Right lobe of liver (tissue), 6 donors: ENCODE measurements around the gene MST1. TPM values are rescaled to one million over a fixed set of nuclear protein-coding genes. Genes with fewer than 3 reads are reported as not detected.

Experiments
- ATAC-seq, 4 donors: fragments of 200-7000 bp; cut with Tn5 transposase; one replicate each; pipeline ENCODE4 v1.9.1; 2020; ENCODE audit warnings: mild to moderate bottlenecking in 4 of 4, moderate library complexity in 4 of 4
- DNase-seq, 3 donors: peaks; one replicate each; pipeline ENCODE4 v3.0.0-alpha.2; 2020
- H3K27ac ChIP-seq, 3 donors: fragments of 200-600 bp; one replicate each; pipeline ENCODE4 v1.8.0; 2022
- H3K27me3 ChIP-seq, 2 donors: fragments of 200-600 bp; one replicate each; pipeline ENCODE4 v1.8.0; 2022
- H3K36me3 ChIP-seq, 4 donors: fragments of 200-600 bp; sonication (generic) in 1 of 4; one replicate each; pipeline versions ENCODE4 v1.5.1 to v1.8.0; 2017 to 2022; ENCODE audit warnings: control low read depth in 1 of 4
- H3K4me1 ChIP-seq, 4 donors: fragments of 200-600 bp; sonication (generic) in 1 of 4; one replicate each; pipeline versions ENCODE4 v1.5.1 to v1.8.0; 2017 to 2022; ENCODE audit warnings: control low read depth in 1 of 4
- H3K4me3 ChIP-seq, 3 donors: fragments of 200-600 bp; one replicate each; pipeline ENCODE4 v1.8.0; 2022
- H3K9me3 ChIP-seq, 4 donors: fragments of 200-600 bp; sonication (generic) in 1 of 4; one replicate each; pipeline versions ENCODE4 v1.5.1 to v1.8.0; 2017 to 2022; ENCODE audit warnings: control low read depth in 1 of 4
- CTCF ChIP-seq, 4 donors: fragments of 200-600 bp in 3 of 4; fragments of 450-650 bp in 1 of 4; IDR thresholded peaks; one replicate each; pipeline versions ENCODE4 v1.5.1 to v1.8.0; 2016 to 2022; ENCODE audit warnings: antibody characterized with exemption in 4 of 4, mild to moderate bottlenecking in 2 of 4
- POLR2A ChIP-seq: fragments of 450-650 bp; IDR thresholded peaks from one replicate; pipeline ENCODE4 v1.6.1; 2017; ENCODE audit warnings: antibody characterized with exemption, mild to moderate bottlenecking
- WGBS: methylation state at CpG from one replicate; pipeline ENCODE4 v1.1.6; 2018; ENCODE audit warnings: low coverage, low lambda C conversion rate; ENCODE audit not compliant: insufficient coverage; ENCODE audit errors: missing lambda C conversion rate; 5-methylcytosine and 5-hydroxymethylcytosine counted together
- intact Hi-C, 2 donors: fragments of 100-400 bp; cut with DNase I; formaldehyde crosslinking; loops; one replicate each; pipeline versions ENCODE4 v1.11.2 to v1.14.1; 2022
- total RNA-seq, 6 experiments: library from RNA; depleted of rRNA in 2 of 6; stranded (reverse); fragments of >200 nt in 2 of 6; fragmentation: NEBNext Ultra II Directional in 3 of 6; extraction: Animal tissue kit (Norgen Biotek cat#: 25700) in 3 of 6; gene quantifications; one replicate each; pipeline versions ENCODE4 v1.1.0 to v1.2.4, GENCODE V29; 2016 to 2023
- donor health status: DM: no; HTN: yes; CAD: no.
- donor health status: DM: no; HTN: no; CAD: no.
- donor health status: DM: no; HTN: no; CAD: no.
- donor health status: DM: no; HTN: yes; CAD: no.
- donor health status: DM: no; HTN: yes; CAD: no.

Gene MST1
- total RNA-seq, 6 experiments from 2014 or later, result 321 to 695 (median 632) TPM

DNA sequence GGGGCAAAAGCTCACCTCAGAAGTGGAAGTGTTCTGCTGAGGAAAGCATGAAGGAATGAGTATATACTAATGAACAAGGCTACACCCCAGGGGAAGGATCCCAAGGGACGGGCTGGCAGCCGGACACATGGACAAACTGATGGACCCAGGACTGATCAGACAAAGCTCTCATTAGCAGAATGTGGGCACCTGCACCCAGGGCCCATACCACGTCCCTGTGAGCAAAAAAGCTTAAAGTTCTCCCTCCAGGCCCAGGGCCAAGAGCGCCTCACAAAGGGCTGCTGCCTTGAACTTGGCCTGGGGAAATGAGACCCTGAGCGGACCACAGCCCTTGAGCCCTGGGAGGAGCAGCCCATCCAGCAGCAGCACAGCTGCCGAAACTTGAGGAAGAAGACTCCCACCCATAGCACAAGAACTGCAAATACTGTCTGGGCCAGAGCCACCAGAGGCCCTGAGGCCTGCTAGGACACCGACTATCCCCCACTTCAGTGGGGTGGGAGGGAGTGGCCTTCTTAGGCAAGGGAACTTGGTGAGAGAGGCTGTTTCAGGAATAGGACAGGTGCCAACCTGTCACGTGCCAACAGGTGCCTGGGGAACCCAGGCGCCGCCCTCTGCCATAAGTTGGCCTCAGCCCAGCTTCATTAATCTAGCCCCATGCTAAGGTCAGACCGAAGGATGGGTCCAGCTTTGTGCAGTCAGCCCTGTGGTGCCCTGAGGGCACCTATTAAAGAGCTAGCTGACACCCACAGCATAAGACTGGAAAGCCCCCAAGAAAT is 36.8 kb upstream of the MST1 start:
- ATAC-seq, result no peak
- DNase-seq, result peak in 1 of 3 donors; percentile 51
- TF ChIP-seq POLR2A (no peak), CTCF (IDR thresholded peaks at IDR 0.05) (no peak)
- Histone ChIP-seq H3K4me1 (peaks cover 0 to 33% (median 5%) of the 10 kb centered on the region in 4 donors), H3K27ac (no peak overlapping the region), H3K27me3 (no peaks in the 10 kb centered on the region), H3K36me3 (peaks cover 0 to 24% (median 6%) of the 10 kb centered on the region in 4 donors), H3K4me3 (no peak overlapping the region), H3K9me3 (no peaks in the 10 kb centered on the region)
- intact Hi-C loops, result no loop called here
- WGBS, result 89% methylated on average over 5 of the region's 11 CpGs

DNA sequence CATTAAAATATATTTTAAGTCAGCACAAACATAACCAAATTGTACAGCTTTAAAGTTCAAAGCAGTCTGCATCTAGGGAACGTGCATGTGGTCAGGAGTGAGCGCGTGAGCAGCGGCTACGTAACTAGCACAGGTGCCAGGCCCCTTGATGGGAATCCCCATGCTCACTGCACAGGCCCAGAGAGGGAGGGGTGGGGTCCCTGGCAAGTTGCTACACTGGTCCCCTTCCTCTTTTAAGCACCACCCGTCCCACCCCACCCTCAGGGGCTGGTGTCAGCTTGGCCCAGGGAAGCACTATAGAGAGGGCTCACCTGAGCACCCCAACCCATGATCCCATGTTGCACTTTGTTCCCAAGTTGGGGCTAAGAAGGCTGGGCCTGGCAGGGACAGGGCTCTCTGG is 35.3 kb upstream of the MST1 start:
- intact Hi-C loops, result no loop called here
- WGBS, result no CpG with 5 or more reads among the region's 6 CpGs
- DNase-seq, result peak in 2 of 3 donors; percentile 57 to 59
- no peaks in the 10 kb centered on the region for H3K27me3 ChIP-seq
- peaks cover 0 to 21% (median 10%) of the 10 kb centered on the region in 4 donors for H3K36me3 ChIP-seq
- TF ChIP-seq POLR2A, result no peak
- TF ChIP-seq CTCF (IDR thresholded peaks at IDR 0.05), result no peak
- ATAC-seq, result peak in 1 of 4 donors; percentile 3
- H3K4me3 ChIP-seq, result peak overlapping the region; percentile 80 to 99 (median 92)
- no peaks in the 10 kb centered on the region for H3K9me3 ChIP-seq
- peak overlapping the region; percentile 72 to 90 (median 85) for H3K27ac ChIP-seq
- peaks cover 0 to 35% (median 5%) of the 10 kb centered on the region in 4 donors for H3K4me1 ChIP-seq

GRCh38 chr3:49723628-49724551 is 34.6 kb upstream of the MST1 start, which contains the start of gene GMPPB:
GMPPB (minus strand) TSS chr3:49723951; CDS start chr3:49723726, 225 bp downstream.
- Histone ChIP-seq H3K4me1 (peaks cover 0 to 40% (median 5%) of the 10 kb centered on the region in 4 donors), H3K4me3 (peak within 1 kb of the TSS; percentile 80 to 99 (median 92)), H3K27me3 (no peaks in the 10 kb centered on the region), H3K36me3 (peaks cover 0 to 21% (median 10%) of the 10 kb centered on the region in 4 donors), H3K27ac (peak within 1 kb of the TSS; percentile 72 to 91 (median 90)), H3K9me3 (no peaks in the 10 kb centered on the region)
- 0% methylated on average over 17 of the region's 102 CpGs for WGBS
- intact Hi-C loops, result no loop called here
- peak; percentile 46 for TF ChIP-seq POLR2A
- TF ChIP-seq CTCF (IDR thresholded peaks at IDR 0.05), result no peak
- DNase-seq (peak; percentile 98 to 99 (median 99)), ATAC-seq (peak; percentile 70 to 86 (median 84))

DNA sequence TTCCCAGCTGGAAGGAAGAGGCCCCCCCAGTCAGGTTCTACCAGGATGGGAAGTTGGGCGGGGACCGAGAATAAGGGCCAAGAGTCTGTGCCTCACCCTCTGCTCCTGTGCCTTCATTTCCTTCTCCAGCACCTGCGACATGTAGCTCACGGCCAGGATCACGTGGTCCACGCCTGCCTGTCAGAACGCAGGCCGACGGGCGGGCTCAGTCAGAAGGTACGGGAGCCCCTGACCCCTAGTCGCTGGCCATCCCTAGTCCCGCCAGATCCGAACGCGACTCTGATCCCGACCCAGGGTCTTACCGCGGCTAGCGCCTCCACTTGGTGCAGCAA is 34.0 kb upstream of the MST1 start:
- peak overlapping the region; percentile 80 to 99 (median 92) for H3K4me3 ChIP-seq
- H3K4me1 ChIP-seq, result peaks cover 0 to 42% (median 5%) of the 10 kb centered on the region in 4 donors
- H3K9me3 ChIP-seq, result no peaks in the 10 kb centered on the region
- H3K36me3 ChIP-seq, result peaks cover 0 to 21% (median 10%) of the 10 kb centered on the region in 4 donors
- WGBS, result 0% methylated on average over 9 of the region's 20 CpGs
- intact Hi-C loops, result no loop called here
- DNase-seq (peak in 2 of 3 donors; percentile 74 to 80), ATAC-seq (peak; percentile 12 to 31 (median 18))
- no peaks in the 10 kb centered on the region for H3K27me3 ChIP-seq
- no peak for TF ChIP-seq POLR2A
- TF ChIP-seq CTCF (IDR thresholded peaks at IDR 0.05), result no peak
- peak overlapping the region; percentile 68 to 91 (median 90) for H3K27ac ChIP-seq
